ENCODE data around the gene MED27.

MED27 gene

GRCh38 chr9:131995382-131995781, 84.3 kb downstream of the MED27 start:
- no peak overlapping the region for H3K4me3 ChIP-seq (ENCODE audit: low read depth, low read length)
- no peak for DNase-seq (ENCODE audit: low read depth)
- TF ChIP-seq CTCF (IDR thresholded peaks at IDR 0.05; ENCODE audit: control insufficient read depth, extremely low read depth, insufficient read depth), result no peak

- no peak for DNase-seq (ENCODE audit: low read depth)
- no peak for TF ChIP-seq CTCF (IDR thresholded peaks at IDR 0.05; ENCODE audit: control insufficient read depth, extremely low read depth, insufficient read depth)
- no peak overlapping the region for H3K4me3 ChIP-seq (ENCODE audit: low read depth, low read length)
Measured at GRCh38 chr9:131994364-131995125, 85.1 kb downstream of the MED27 start.

- DNase-seq (ENCODE audit: low read depth), result no peak
- no peak overlapping the region for H3K4me3 ChIP-seq (ENCODE audit: low read depth, low read length)
- no peak for TF ChIP-seq CTCF (IDR thresholded peaks at IDR 0.05; ENCODE audit: control insufficient read depth, extremely low read depth, insufficient read depth)
Measured at GRCh38 chr9:131992906-131993657, 86.6 kb downstream of the MED27 start.

GRCh38 chr9:131987232-131987631, 92.4 kb downstream of the MED27 start:
- no peak for DNase-seq (ENCODE audit: low read depth)
- TF ChIP-seq CTCF (IDR thresholded peaks at IDR 0.05; ENCODE audit: control insufficient read depth, extremely low read depth, insufficient read depth), result no peak

GRCh38 chr9:131986576-131986975, 93.1 kb downstream of the MED27 start:
- DNase-seq (ENCODE audit: low read depth), result no peak
- no peak overlapping the region for H3K4me3 ChIP-seq (ENCODE audit: low read depth, low read length)
- TF ChIP-seq CTCF (IDR thresholded peaks at IDR 0.05; ENCODE audit: control insufficient read depth, extremely low read depth, insufficient read depth), result no peak

More at GRCh38 chr9:131987232-131987631, 92.4 kb downstream of the MED27 start:
- H3K4me3 ChIP-seq (ENCODE audit: low read depth, low read length), result no peak overlapping the region

GRCh38 chr9:131986089-131986488, 93.6 kb downstream of the MED27 start:
- DNase-seq (ENCODE audit: low read depth), result no peak
- no peak for TF ChIP-seq CTCF (IDR thresholded peaks at IDR 0.05; ENCODE audit: control insufficient read depth, extremely low read depth, insufficient read depth)
- H3K4me3 ChIP-seq (ENCODE audit: low read depth, low read length), result no peak overlapping the region
